ENCODE data around the gene DHODH.

DHODH gene

DNA sequence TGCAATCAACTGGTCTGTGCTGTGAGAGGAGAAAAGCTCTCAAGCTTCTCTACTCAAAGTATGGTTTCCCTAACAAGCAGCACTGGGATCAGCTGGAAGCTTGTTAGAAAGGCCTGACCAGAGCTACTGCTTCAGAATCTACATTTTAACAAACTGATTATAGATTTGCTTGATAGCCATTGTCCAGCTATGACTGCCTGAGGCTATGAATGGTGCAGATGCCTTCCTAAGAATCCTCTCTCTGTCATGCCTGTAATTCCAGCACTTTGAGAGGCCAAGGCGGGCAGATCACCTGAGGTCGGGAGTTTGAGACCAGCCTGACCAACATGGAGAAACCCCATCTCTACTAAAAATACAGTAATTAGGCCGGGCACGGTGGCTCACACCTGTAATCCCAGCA lies 37.0 kb upstream of the DHODH start:
- in situ Hi-C loops (cut with HindIII; ENCODE audit: low sequenced_read_pairs), result no loop called here
- H3K4me3 ChIP-seq (ENCODE audit: low read depth, low read length), result no peak overlapping the region
- TF ChIP-seq, protein P1, sequence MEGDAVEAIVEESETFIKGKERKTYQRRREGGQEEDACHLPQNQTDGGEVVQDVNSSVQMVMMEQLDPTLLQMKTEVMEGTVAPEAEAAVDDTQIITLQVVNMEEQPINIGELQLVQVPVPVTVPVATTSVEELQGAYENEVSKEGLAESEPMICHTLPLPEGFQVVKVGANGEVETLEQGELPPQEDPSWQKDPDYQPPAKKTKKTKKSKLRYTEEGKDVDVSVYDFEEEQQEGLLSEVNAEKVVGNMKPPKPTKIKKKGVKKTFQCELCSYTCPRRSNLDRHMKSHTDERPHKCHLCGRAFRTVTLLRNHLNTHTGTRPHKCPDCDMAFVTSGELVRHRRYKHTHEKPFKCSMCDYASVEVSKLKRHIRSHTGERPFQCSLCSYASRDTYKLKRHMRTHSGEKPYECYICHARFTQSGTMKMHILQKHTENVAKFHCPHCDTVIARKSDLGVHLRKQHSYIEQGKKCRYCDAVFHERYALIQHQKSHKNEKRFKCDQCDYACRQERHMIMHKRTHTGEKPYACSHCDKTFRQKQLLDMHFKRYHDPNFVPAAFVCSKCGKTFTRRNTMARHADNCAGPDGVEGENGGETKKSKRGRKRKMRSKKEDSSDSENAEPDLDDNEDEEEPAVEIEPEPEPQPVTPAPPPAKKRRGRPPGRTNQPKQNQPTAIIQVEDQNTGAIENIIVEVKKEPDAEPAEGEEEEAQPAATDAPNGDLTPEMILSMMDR (IDR thresholded peaks at IDR 0.05; ENCODE audit: low read depth, low read length, missing control alignments), result no peak
- no peak for DNase-seq (ENCODE audit: low read depth)

DNA sequence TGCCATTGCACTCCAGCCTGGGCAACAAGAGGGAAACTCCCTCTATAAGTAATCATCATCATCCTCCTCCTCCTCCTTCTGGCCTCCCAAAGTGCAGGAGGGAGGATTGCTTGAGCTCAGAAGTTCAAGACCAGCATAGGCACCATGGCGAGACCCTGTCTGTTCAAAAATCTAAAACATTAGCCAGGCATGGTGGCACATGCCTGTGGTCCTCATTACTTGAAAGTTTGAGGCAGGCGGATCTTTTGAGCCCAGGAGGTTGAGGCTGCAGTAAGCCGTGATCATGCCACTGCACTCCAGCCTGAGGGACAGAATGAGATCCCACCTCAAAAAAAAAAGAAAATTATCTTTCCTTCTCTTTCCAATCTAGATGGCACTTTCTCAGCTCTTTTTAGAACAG lies 36.2 kb upstream of the DHODH start:
- H3K4me3 ChIP-seq (ENCODE audit: low read depth, low read length), result no peak overlapping the region
- in situ Hi-C loops (cut with HindIII; ENCODE audit: low sequenced_read_pairs), result no loop called here
- no peak for DNase-seq (ENCODE audit: low read depth)
- TF ChIP-seq, protein P1 (IDR thresholded peaks at IDR 0.05; ENCODE audit: low read depth, low read length, missing control alignments), result no peak

DNA sequence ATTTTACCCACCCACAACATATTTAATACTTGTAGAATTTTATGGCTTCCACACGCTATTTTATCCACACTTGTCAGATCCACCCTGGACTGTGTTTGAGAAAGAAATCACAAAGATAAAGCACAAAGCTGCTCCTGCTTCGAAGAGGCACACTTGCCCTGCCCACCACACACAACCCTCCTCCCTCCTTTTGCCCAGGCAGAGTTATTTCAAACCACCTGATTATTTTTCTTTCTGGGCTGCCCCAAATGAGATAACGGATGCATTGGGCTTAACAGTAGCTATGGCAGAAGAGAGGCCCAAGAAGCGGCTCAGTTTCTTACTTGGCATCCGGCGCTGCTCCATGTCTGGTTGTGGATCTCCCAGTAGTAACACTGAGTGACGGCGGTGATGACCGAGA lies 35.5 kb upstream of the DHODH start:
- H3K4me3 ChIP-seq (ENCODE audit: low read depth, low read length), result no peak overlapping the region
- no peak for DNase-seq (ENCODE audit: low read depth)
- in situ Hi-C loops (cut with HindIII; ENCODE audit: low sequenced_read_pairs), result no loop called here
- TF ChIP-seq, protein P1 (IDR thresholded peaks at IDR 0.05; ENCODE audit: low read depth, low read length, missing control alignments), result no peak

DNA sequence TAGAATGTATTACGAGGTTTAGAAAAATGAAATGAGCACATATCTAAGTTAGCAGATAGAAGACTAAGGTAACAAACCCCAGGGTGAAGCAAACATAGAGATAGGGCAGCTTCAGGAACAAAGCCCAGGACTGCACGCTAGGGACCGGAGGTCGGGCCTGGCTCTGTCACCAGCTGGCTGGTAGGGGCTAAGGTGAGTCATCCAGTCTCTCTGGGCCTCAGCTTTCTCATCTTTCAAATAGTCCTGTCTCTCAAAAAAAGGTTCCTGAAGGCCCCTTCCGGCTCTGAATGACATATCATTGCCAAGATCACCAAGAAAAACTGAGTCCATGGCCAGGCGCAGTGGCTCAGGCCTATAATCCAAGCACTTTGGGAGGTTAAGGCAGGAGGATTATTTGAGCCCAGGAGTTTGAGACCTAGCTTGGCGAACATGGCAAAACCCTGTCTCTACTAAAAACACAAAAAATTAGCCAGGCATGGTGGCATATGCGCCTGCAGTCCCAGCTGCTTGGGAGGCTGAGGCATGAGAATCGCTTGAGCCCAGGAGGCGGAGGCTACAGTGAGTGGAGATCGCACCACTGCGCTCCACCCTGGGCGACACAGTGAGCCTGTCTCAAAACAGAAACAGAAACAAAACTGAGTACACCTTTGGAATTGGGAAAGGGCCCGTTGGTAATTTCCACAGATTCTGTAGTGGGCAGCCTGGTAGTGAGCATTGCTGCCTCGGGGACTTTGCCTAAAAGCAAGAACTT lies 34.3 kb upstream of the DHODH start:
- H3K4me3 ChIP-seq (ENCODE audit: low read depth, low read length), result no peak overlapping the region
- TF ChIP-seq, protein P1 (IDR thresholded peaks at IDR 0.05; ENCODE audit: low read depth, low read length, missing control alignments), result no peak
- in situ Hi-C loops (cut with HindIII; ENCODE audit: low sequenced_read_pairs), result no loop called here
- no peak for DNase-seq (ENCODE audit: low read depth)

DNA sequence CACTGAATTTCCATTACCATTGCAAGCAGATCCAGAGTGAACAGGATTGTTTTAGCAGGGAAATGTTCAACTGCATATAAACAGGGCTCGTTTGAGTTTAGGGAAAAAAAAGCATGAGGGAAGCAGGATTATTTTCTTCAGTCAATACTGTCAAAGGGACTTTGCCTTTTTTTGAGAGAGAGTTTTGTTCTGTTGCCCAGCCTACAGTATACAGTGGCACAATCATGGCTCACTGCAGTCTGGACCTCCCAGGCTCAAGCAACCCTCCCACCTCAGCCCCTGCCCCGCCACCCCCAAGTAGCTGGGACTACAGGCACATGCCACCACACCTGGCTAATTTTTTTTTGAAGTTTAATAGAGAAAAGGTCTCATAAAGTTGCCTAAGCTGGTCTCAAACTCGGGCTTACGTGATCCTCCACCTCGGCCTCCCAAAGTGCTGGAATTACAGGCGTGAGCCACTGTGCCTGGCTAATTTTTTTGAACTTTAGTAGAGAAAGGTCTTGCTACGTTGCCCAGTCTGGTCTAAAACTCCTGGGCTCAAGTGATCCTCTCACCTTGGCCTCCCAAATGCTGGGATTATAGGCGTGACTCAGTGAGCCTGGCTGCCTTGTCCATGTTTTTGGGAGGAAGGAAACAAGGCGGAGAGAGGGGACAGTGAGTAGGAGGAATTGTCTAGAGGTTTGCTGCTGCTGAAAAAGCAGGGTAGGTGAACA lies 23.1 kb upstream of the DHODH start:
- no peak for DNase-seq (ENCODE audit: low read depth)
- in situ Hi-C loops (cut with HindIII; ENCODE audit: low sequenced_read_pairs), result no loop called here
- no peak overlapping the region for H3K4me3 ChIP-seq (ENCODE audit: low read depth, low read length)
- TF ChIP-seq, protein P1 (IDR thresholded peaks at IDR 0.05; ENCODE audit: low read depth, low read length, missing control alignments), result no peak

DNA sequence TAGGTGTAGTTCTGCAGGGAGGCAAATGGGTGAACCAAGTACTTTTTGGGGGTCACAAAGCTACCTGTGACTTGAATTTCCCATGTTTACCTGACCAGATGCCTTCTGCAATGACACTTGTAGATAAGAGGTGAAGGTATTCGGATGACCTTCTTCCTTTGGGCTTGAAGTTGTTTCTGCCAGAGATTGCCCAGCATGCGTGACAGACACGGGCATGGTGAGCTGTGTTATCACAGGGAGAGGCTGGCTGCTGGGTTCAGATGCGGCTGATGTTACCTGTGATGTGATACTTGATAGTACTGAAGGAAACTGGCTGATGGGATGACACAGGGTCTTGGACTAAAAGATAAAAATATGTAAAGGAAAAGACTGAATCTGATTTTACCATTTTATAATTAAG lies 22.4 kb upstream of the DHODH start:
- no peak for DNase-seq (ENCODE audit: low read depth)
- TF ChIP-seq, protein P1 (IDR thresholded peaks at IDR 0.05; ENCODE audit: low read depth, low read length, missing control alignments), result no peak
- H3K4me3 ChIP-seq (ENCODE audit: low read depth, low read length), result no peak overlapping the region
- in situ Hi-C loops (cut with HindIII; ENCODE audit: low sequenced_read_pairs), result no loop called here

Measured in astrocyte of the cerebellum (primary cell).